ENCODE data around the gene NEK6. TPM values are rescaled to one million over a fixed set of nuclear protein-coding genes. Genes with fewer than 3 reads are reported as not detected.

The NEK6 gene
- total and polyA plus RNA-seq, 10 of the 15 experiments (the other 5 are each of a cell fraction or from before 2014, with no cell fraction given), result 31.3 to 161 (median 89.2) TPM

GRCh38 chr9:124248960-124249359 lies 8.8 kb upstream of the NEK6 start:
- Histone ChIP-seq H3K27me3 (replicated peaks in 1 of 2; ENCODE audit: control insufficient read depth in 2 of 2, insufficient read depth in 2 of 2, low read length in 1 of 2) (no peaks in the 10 kb centered on the region), H3K36me3 (ENCODE audit: control insufficient read depth in 2 of 2, insufficient read depth in 2 of 2, low read length in 1 of 2) (no peaks in the 10 kb centered on the region), H4K20me1 (ENCODE audit: control insufficient read depth, insufficient read depth) (no peaks in the 10 kb centered on the region), H3K27ac (ENCODE audit: control insufficient read depth, insufficient read depth) (no peak overlapping the region), H2AFZ (ENCODE audit: control insufficient read depth, low read depth, low read length) (no peak overlapping the region), H3K79me2 (ENCODE audit: control insufficient read depth, insufficient read depth, low read length) (no peaks in the 10 kb centered on the region), H3K9ac (ENCODE audit: control insufficient read depth, insufficient read depth, low read length) (no peak overlapping the region), H3K4me1 (ENCODE audit: control insufficient read depth, insufficient read depth, low read length) (peaks cover 22% of the 10 kb centered on the region), H3K4me3 (no peak overlapping the region), H3K4me2 (ENCODE audit: control insufficient read depth, insufficient read depth) (no peak overlapping the region), H3K9me3 (replicated peaks; ENCODE audit: control insufficient read depth, insufficient read depth, low read length) (no peaks in the 10 kb centered on the region)
- ChIA-PET CTCF (interaction anchor here (1.7 kb wide), 1 partner anchor 122 kb away, joined by 5 read pairs; no protein-coding TSS in a partner anchor), SMC1A (ENCODE audit: uncharacterized antibody, unreplicated experiment) (interaction anchor here (0.9 to 1.6 kb wide), 3 partner anchors 9 to 13 kb away, joined by 3 to 5 read pairs (median 4); partner anchors contain the start of gene NEK6), RAD21 (ENCODE audit: unreplicated experiment) (interaction anchor here (0.9 to 1.3 kb wide), 2 partner anchors 47 to 122 kb away, joined by 3 to 4 read pairs; no protein-coding TSS in a partner anchor), POLR2A (interaction anchor here (0.8 to 2.4 kb wide), 2 partner anchors 8 to 47 kb away, joined by 3 to 10 read pairs; partner anchors contain the start of gene NEK6)
- intact Hi-C loops (cut with micrococcal nuclease; ENCODE audit: unreplicated experiment), result no loop called here
- ATAC-seq (no peak), DNase-seq (ENCODE audit: low read depth, low spot score) (no peak), FAIRE-seq (no peak)
- in situ Hi-C loops (cut with MboI), result no loop called here
- 83% methylated on average over 4 of the region's 4 CpGs for WGBS (ENCODE audit: insufficient coverage, insufficient replicate concordance, low lambda C conversion rate, missing lambda C conversion rate)
- TF ChIP-seq CHD1 (IDR thresholded peaks at IDR 0.05; ENCODE audit: low read depth, low read length), result no peak
- no peak for TF ChIP-seq RAD51 (IDR thresholded peaks at IDR 0.05)
- TF ChIP-seq SIX5 (IDR thresholded peaks at IDR 0.05; ENCODE audit: low read depth, low read length, severe bottlenecking), result no peak
- TF ChIP-seq TCF12 (IDR thresholded peaks at IDR 0.05; ENCODE audit: low read depth, low read length), result no peak
- TF ChIP-seq NR2F1 (conservative IDR thresholded peaks at IDR 0.05), result no peak
- no peak for TF ChIP-seq TARDBP (IDR thresholded peaks at IDR 0.05; ENCODE audit: borderline replicate concordance)
- no peak for TF ChIP-seq FOXK2 (IDR thresholded peaks at IDR 0.05)
- TF ChIP-seq WRNIP1 (IDR thresholded peaks at IDR 0.05; ENCODE audit: borderline replicate concordance, low read depth, low read length), result no peak
- BruUV-seq (replicated peaks), result no TSS peak

- ChIA-PET SMC1A (ENCODE audit: uncharacterized antibody, unreplicated experiment) (interaction anchor here (0.9 kb wide), 1 partner anchor 10 kb away, joined by 3 read pairs; no protein-coding TSS in a partner anchor), RAD21 (ENCODE audit: unreplicated experiment) (no interaction called here), CTCF (no interaction called here), POLR2A (no interaction called here)
- H3K27me3 ChIP-seq (replicated peaks in 1 of 2; ENCODE audit: control insufficient read depth in 2 of 2, insufficient read depth in 2 of 2, low read length in 1 of 2), result no peaks in the 10 kb centered on the region
- no TSS peak for BruUV-seq (replicated peaks)
- H3K9ac ChIP-seq (ENCODE audit: control insufficient read depth, insufficient read depth, low read length), result no peak overlapping the region
- ATAC-seq (no peak), FAIRE-seq (no peak), DNase-seq (ENCODE audit: low read depth, low spot score) (no peak)
- H3K4me2 ChIP-seq (ENCODE audit: control insufficient read depth, insufficient read depth), result no peak overlapping the region
- H3K36me3 ChIP-seq (ENCODE audit: control insufficient read depth in 2 of 2, insufficient read depth in 2 of 2, low read length in 1 of 2), result no peaks in the 10 kb centered on the region
- peaks cover 2% of the 10 kb centered on the region for H3K79me2 ChIP-seq (ENCODE audit: control insufficient read depth, insufficient read depth, low read length)
- no peak overlapping the region for H3K4me3 ChIP-seq
- intact Hi-C loops (cut with micrococcal nuclease; ENCODE audit: unreplicated experiment) (no loop called here), in situ Hi-C loops (cut with MboI) (no loop called here)
- WGBS (ENCODE audit: insufficient coverage, insufficient replicate concordance, low lambda C conversion rate, missing lambda C conversion rate), result 79% methylated on average over 4 of the region's 4 CpGs
- no peaks in the 10 kb centered on the region for H3K9me3 ChIP-seq (replicated peaks; ENCODE audit: control insufficient read depth, insufficient read depth, low read length)
- no peak for TF ChIP-seq ZZZ3 (IDR thresholded peaks at IDR 0.05; ENCODE audit: control insufficient read depth, insufficient read length, low read depth)
- no peak overlapping the region for H2AFZ ChIP-seq (ENCODE audit: control insufficient read depth, low read depth, low read length)
- H3K27ac ChIP-seq (ENCODE audit: control insufficient read depth, insufficient read depth), result no peak overlapping the region
- H3K4me1 ChIP-seq (ENCODE audit: control insufficient read depth, insufficient read depth, low read length), result peaks cover 35% of the 10 kb centered on the region
- no peaks in the 10 kb centered on the region for H4K20me1 ChIP-seq (ENCODE audit: control insufficient read depth, insufficient read depth)
Measured at GRCh38 chr9:124251204-124251603, 6.5 kb upstream of the NEK6 start.

Data from GM12878 (cell line).